OCI-LY7 (cell line): ENCODE data around the gene ART4.

Experiments
- EZH2phosphoT487 ChIP-seq: fragments of 200-600 bp; sonication (generic); IDR thresholded peaks from 2 replicates; pipeline ENCODE4 v1.6.1; 2018; ENCODE audit warnings: low read depth, borderline replicate concordance, mild to moderate bottlenecking, mixed run types, antibody characterized with exemption, low read length, moderate library complexity, mixed read lengths
- TF ChIP-seq, protein P1 (sequence below): fragments of 200-600 bp; sonication (generic); conservative IDR thresholded peaks from 2 replicates; pipeline ENCODE4 v1.5.1; 2014; ENCODE audit warnings: mild to moderate bottlenecking, antibody characterized with exemption, low read length, moderate library complexity, mixed read lengths

DNA sequence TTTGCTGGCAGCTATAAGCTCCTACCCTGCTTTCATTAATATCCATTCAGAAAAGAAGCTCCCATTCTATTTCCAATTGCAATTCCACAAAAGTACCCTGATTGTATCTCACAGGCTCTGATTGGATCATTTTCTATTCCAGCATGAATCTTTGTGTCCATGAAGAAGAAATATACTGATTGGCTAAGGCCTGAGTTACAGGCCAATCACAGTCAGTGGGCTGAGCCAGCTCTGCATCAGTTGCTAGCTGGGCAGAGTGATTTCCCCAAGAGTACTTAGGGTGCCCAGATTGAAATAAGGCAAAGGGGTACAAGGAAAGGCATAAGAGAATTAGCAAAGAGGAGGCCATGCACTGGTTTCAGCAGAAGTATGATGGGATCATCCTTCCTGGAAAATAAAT, 14.4 kb downstream of the ART4 start:
- TF ChIP-seq, protein P1, sequence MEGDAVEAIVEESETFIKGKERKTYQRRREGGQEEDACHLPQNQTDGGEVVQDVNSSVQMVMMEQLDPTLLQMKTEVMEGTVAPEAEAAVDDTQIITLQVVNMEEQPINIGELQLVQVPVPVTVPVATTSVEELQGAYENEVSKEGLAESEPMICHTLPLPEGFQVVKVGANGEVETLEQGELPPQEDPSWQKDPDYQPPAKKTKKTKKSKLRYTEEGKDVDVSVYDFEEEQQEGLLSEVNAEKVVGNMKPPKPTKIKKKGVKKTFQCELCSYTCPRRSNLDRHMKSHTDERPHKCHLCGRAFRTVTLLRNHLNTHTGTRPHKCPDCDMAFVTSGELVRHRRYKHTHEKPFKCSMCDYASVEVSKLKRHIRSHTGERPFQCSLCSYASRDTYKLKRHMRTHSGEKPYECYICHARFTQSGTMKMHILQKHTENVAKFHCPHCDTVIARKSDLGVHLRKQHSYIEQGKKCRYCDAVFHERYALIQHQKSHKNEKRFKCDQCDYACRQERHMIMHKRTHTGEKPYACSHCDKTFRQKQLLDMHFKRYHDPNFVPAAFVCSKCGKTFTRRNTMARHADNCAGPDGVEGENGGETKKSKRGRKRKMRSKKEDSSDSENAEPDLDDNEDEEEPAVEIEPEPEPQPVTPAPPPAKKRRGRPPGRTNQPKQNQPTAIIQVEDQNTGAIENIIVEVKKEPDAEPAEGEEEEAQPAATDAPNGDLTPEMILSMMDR = no peak
- no peak for TF ChIP-seq EZH2phosphoT487
